GM23338 (cell line): Measurements from ENCODE around the gene UBE2H. TPM values are rescaled to one million over a fixed set of nuclear protein-coding genes. Genes with fewer than 3 reads are reported as not detected.

Source experiments
- ATAC-seq: fragments of 200-7000 bp; cut with Tn5 transposase; 3 replicates; pipeline ENCODE4 v1.9.1; 2020
- DNase-seq: peaks from one replicate; pipeline ENCODE4 v3.0.0-alpha.2; 2015; ENCODE audit warnings: low spot score
- H2AFZ ChIP-seq: fragments of 200-600 bp; sonication (generic); 2 replicates; pipeline ENCODE4 v1.8.0; 2016; ENCODE audit warnings: antibody characterized with exemption, mild to moderate bottlenecking, moderate library complexity
- H3F3A ChIP-seq: fragments of 200-600 bp; sonication (generic); replicated peaks from 2 replicates; pipeline ENCODE4 v1.8.0; 2017; ENCODE audit warnings: antibody characterized with exemption, mixed run types, low read depth
- H3K27ac ChIP-seq: fragments of 200-600 bp; sonication (generic); 2 replicates; pipeline ENCODE4 v1.6.1; 2016; ENCODE audit warnings: low read depth
- H3K27me3 ChIP-seq: fragments of 200-600 bp; sonication (generic); 2 replicates; pipeline ENCODE4 v1.8.0; 2016; ENCODE audit warnings: mild to moderate bottlenecking, mixed run types, moderate library complexity; ENCODE audit not compliant: insufficient read depth
- H3K36me3 ChIP-seq: fragments of 200-600 bp; sonication (generic); 2 replicates; pipeline ENCODE4 v1.8.0; 2016; ENCODE audit warnings: mild to moderate bottlenecking; ENCODE audit not compliant: insufficient read depth
- H3K4me1 ChIP-seq: fragments of 200-600 bp; sonication (generic); 2 replicates; pipeline ENCODE4 v1.8.0; 2016; ENCODE audit warnings: mild to moderate bottlenecking, moderate library complexity; ENCODE audit not compliant: insufficient read depth
- H3K4me2 ChIP-seq: fragments of 200-600 bp; sonication (generic); 2 replicates; pipeline ENCODE4 v1.7.1; 2017; ENCODE audit warnings: mixed run types
- H3K4me3 ChIP-seq: fragments of 200-600 bp; sonication (generic); 2 replicates; pipeline ENCODE4 v1.6.1; 2016; ENCODE audit warnings: mixed run types
- H3K79me2 ChIP-seq: fragments of 200-600 bp; sonication (generic); replicated peaks from 2 replicates; pipeline ENCODE4 v1.8.0; 2017; ENCODE audit warnings: mild to moderate bottlenecking; ENCODE audit not compliant: insufficient read depth
- H3K9me2 ChIP-seq: fragments of 200-600 bp; sonication (generic); 2 replicates; pipeline ENCODE4 v1.8.0; 2017; ENCODE audit not compliant: insufficient read depth
- H4K20me1 ChIP-seq: fragments of 200-600 bp; sonication (generic); replicated peaks from 2 replicates; pipeline ENCODE4 v1.8.0; 2017; ENCODE audit warnings: mild to moderate bottlenecking; ENCODE audit not compliant: insufficient read depth
- H3K27ac Mint-ChIP-seq: 2 replicates; pipeline ENCODE4 v1.8.0; 2020; ENCODE audit warnings: inconsistent platforms, mild to moderate bottlenecking, moderate library complexity, mixed read lengths
- H3K27me3 Mint-ChIP-seq: 3 replicates; pipeline ENCODE4 v1.8.0; 2022; ENCODE audit warnings: low read depth, mild to moderate bottlenecking, moderate library complexity, mixed read lengths, inconsistent platforms; ENCODE audit not compliant: insufficient read depth, poor library complexity
- H3K36me3 Mint-ChIP-seq: 3 replicates; pipeline ENCODE4 v1.8.0; 2021; ENCODE audit warnings: low read depth, mild to moderate bottlenecking, inconsistent platforms, moderate library complexity, mixed read lengths
- H3K4me1 Mint-ChIP-seq: 3 replicates; pipeline ENCODE4 v1.8.0; 2020; ENCODE audit warnings: mild to moderate bottlenecking, inconsistent platforms, mixed read lengths
- H3K4me3 Mint-ChIP-seq: 3 replicates; pipeline ENCODE4 v1.8.0; 2021; ENCODE audit warnings: moderate library complexity, mild to moderate bottlenecking, inconsistent platforms, mixed read lengths
- H3K9me3 Mint-ChIP-seq: 3 replicates; pipeline ENCODE4 v1.8.0; 2020; ENCODE audit warnings: moderate library complexity, mild to moderate bottlenecking, inconsistent platforms, mixed read lengths
- CREB1 ChIP-seq: fragments of 250-450 bp; sonication (Bioruptor Pico); IDR thresholded peaks from 2 replicates; pipeline ENCODE4 v1.5.0; 2020; ENCODE audit warnings: low read depth, mild to moderate bottlenecking, moderate library complexity
- ETS1 ChIP-seq: IDR thresholded peaks from 2 replicates; pipeline ENCODE4 v1.6.1; 2016; ENCODE audit warnings: antibody characterized with exemption
- EZH2 ChIP-seq: fragments of 200-600 bp; sonication (generic); IDR thresholded peaks from one replicate; pipeline ENCODE4 v1.8.0; 2017; ENCODE audit warnings: antibody characterized with exemption, mild to moderate bottlenecking, low read depth; ENCODE audit not compliant: unreplicated experiment
- EZH2phosphoT487 ChIP-seq: fragments of 200-600 bp; sonication (generic); IDR thresholded peaks from one replicate; pipeline ENCODE4 v1.8.1; 2018; ENCODE audit warnings: antibody characterized with exemption; ENCODE audit not compliant: unreplicated experiment
- JUNB ChIP-seq: IDR thresholded peaks from one replicate; pipeline ENCODE4 v1.6.1; 2016; ENCODE audit warnings: antibody characterized with exemption; ENCODE audit not compliant: unreplicated experiment
- NANOG ChIP-seq: IDR thresholded peaks from 2 replicates; pipeline ENCODE4 v1.6.1; 2016; ENCODE audit warnings: antibody characterized with exemption, borderline replicate concordance
- POLR2AphosphoS5 ChIP-seq: IDR thresholded peaks from 2 replicates; pipeline ENCODE4 v1.6.1; 2016; ENCODE audit warnings: antibody characterized with exemption, low read depth
- REST ChIP-seq: IDR thresholded peaks from one replicate; pipeline ENCODE4 v1.6.1; 2018; ENCODE audit warnings: antibody characterized with exemption; ENCODE audit not compliant: unreplicated experiment
- STAT1 ChIP-seq: IDR thresholded peaks from one replicate; pipeline ENCODE4 v1.6.1; 2016; ENCODE audit warnings: antibody characterized with exemption; ENCODE audit not compliant: unreplicated experiment
- ZNF114 ChIP-seq: fragments of 250-450 bp; sonication (Bioruptor Pico); IDR thresholded peaks from 2 replicates; pipeline ENCODE4 v1.5.0; 2020; ENCODE audit warnings: mild to moderate bottlenecking, moderate library complexity
- ZNF462 ChIP-seq: fragments of 250-450 bp; sonication (Bioruptor Pico); IDR thresholded peaks from 2 replicates; pipeline ENCODE4 v1.5.0; 2020; ENCODE audit warnings: mild to moderate bottlenecking, moderate library complexity
- polyA plus RNA-seq: library from polyadenylated mRNA; unstranded; fragments of >200 nt; fragmentation: Nextera tagmentation; extraction: Ambion mirVana; gene quantifications from 2 replicates; pipeline ENCODE4 v1.2.1, GENCODE V29; 2016
- total RNA-seq: library from RNA; depleted of rRNA; stranded (reverse); fragments of >200 nt; shearing (Covaris generic); gene quantifications from 2 replicates; pipeline ENCODE4 v1.2.3, GENCODE V29; 2014

Gene UBE2H
- total and polyA plus RNA-seq, 2 experiments from 2014 or later: 40.8 to 86.5 TPM

GRCh38 chr7:129993275-129993674 is 40.5 kb upstream of the UBE2H start (continued):
- TF ChIP-seq ZNF462 (CRISPR knock-in tag) (no peak), STAT1 (no peak), NANOG (no peak), POLR2AphosphoS5 (no peak), CREB1 (CRISPR knock-in tag) (no peak), EZH2phosphoT487 (no peak), EZH2 (no peak), ETS1 (no peak)

- Histone ChIP-seq H4K20me1 (no peaks in the 10 kb centered on the region), H3K9me2 (no peaks in the 10 kb centered on the region), H3K27me3 (no peaks in the 10 kb centered on the region), H3K36me3 (no peaks in the 10 kb centered on the region), H3K4me2 (no peak overlapping the region), H3F3A (0 out of 2 replicates have a peak, but pooled peaks cover 4% of the 10 kb centered on the region), H2AFZ (peak overlapping the region; percentile 93), H3K79me2 (no peaks in the 10 kb centered on the region), H3K27ac (no peak overlapping the region), H3K4me1 (no peaks in the 10 kb centered on the region), H3K4me3 (no peak overlapping the region)
- DNase-seq: peak; percentile 32
- no peaks in the 10 kb centered on the region for H3K36me3 Mint-ChIP-seq
- H3K9me3 Mint-ChIP-seq: no peaks in the 10 kb centered on the region
- peaks cover 8% of the 10 kb centered on the region for H3K27me3 Mint-ChIP-seq
- ATAC-seq: peak; percentile 82
- no peak overlapping the region for H3K4me3 Mint-ChIP-seq
- H3K4me1 Mint-ChIP-seq: no peaks in the 10 kb centered on the region
- no peak overlapping the region for H3K27ac Mint-ChIP-seq
- TF ChIP-seq POLR2AphosphoS5 (no peak), JUNB (no peak), STAT1 (no peak), NANOG (no peak), ETS1 (no peak), CREB1 (CRISPR knock-in tag) (no peak), ZNF114 (CRISPR knock-in tag) (no peak), REST (no peak)
Measured at GRCh38 chr7:129990403-129991192, 37.8 kb upstream of the UBE2H start.
